GM18498 (cell line): ENCODE data around the gene MON1A.

ENCODE experiments used
- ATAC-seq: cut with Tn5 transposase; IDR thresholded peaks from one replicate; pipeline ENCODE4 v1.9.1; 2021; ENCODE audit warnings: mild to moderate bottlenecking, moderate library complexity; ENCODE audit not compliant: unreplicated experiment

MON1A gene

DNA sequence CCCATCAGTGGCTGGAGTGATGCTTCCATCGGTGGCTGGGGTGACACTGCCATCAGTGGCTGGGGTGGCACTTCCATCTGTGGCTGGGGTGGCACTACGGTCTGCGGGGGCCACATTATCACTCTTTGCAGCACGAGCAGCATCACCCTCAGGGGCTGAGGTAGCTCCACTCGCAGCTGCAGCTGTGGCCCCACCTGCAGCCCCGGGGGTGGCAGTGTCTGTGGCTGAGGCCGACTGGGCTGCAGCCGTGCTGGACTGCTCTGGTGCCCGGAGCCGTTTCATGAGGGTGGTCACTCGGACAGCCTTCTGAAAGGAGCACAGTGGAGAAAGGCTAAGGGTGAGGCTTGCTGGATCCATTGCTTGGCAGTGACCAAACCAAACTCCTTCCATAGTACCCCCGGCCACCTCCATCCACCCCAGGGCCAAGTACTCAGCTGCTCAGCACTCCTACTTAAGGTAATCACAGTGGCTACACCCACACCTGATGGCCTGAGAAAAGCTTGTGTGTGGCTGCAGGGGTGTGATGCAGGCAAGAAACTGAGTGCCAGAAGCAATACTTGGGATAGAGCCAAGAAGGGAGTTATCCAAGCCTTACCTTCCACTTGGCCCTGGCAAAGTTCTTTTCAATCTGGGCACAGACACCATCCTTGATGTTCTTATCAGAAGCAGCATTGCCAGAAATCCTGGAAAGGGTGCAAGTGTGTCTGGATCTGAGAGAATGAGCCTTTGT is 69.9 kb downstream of the MON1A start:
- no peak for ATAC-seq
